OCI-LY3 (cell line): ENCODE data around the gene SLC39A2.

ENCODE experiments used
- H2AFZ ChIP-seq: fragments of 200-600, 300-600 bp; shearing (Covaris generic); 2 replicates; pipeline ENCODE4 v1.6.0; 2014; ENCODE audit warnings: antibody characterized with exemption, low read depth, low read length
- H3K27ac ChIP-seq: fragments of 200-600, 300-600 bp; sonication (generic); 2 replicates; pipeline ENCODE4 v1.5.1; 2014; ENCODE audit warnings: mild to moderate bottlenecking, low read length, moderate library complexity, mixed read lengths
- H3K27me3 ChIP-seq: fragments of 200-600, 300-600 bp; sonication (generic); 2 replicates; pipeline ENCODE4 v1.6.1; 2014; ENCODE audit warnings: low read depth, low read length, mixed read lengths
- H3K36me3 ChIP-seq: fragments of 200-600, 300-600 bp; sonication (generic); replicated peaks from 2 replicates; pipeline ENCODE3; 2014; ENCODE audit warnings: low read depth, low read length, mixed read lengths
- H3K4me1 ChIP-seq: fragments of 300-600, 200-600 bp; sonication (generic); 2 replicates; pipeline ENCODE4 v1.6.1; 2014; ENCODE audit warnings: low read length, mixed read lengths
- H3K4me2 ChIP-seq: fragments of 200-600, 300-600 bp; sonication (generic); 2 replicates; pipeline ENCODE4 v1.6.1; 2014; ENCODE audit warnings: low read length, mixed read lengths
- H3K4me3 ChIP-seq: fragments of 300-600, 200-600 bp; sonication (generic); 2 replicates; pipeline ENCODE4 v1.5.1; 2014; ENCODE audit warnings: antibody characterized with exemption, mild to moderate bottlenecking, low read length, moderate library complexity
- H3K79me2 ChIP-seq: fragments of 300-600, 200-600 bp; shearing (Covaris generic); 2 replicates; pipeline ENCODE4 v1.6.1; 2014; ENCODE audit warnings: mild to moderate bottlenecking, low read length, mixed read lengths
- H3K9ac ChIP-seq: fragments of 300-600, 200-600 bp; shearing (Covaris generic); 2 replicates; pipeline ENCODE4 v1.6.0; 2014; ENCODE audit warnings: mild to moderate bottlenecking, low read length, moderate library complexity
- H3K9me3 ChIP-seq: fragments of 200-600, 300-600 bp; shearing (Covaris generic); 2 replicates; pipeline ENCODE4 v1.6.1; 2014; ENCODE audit warnings: low read length, mixed read lengths; ENCODE audit not compliant: insufficient read depth
- H4K20me1 ChIP-seq: fragments of 200-600, 300-600 bp; sonication (generic); 2 replicates; pipeline ENCODE4 v1.6.1; 2016; ENCODE audit warnings: low read length, mixed read lengths; ENCODE audit not compliant: insufficient read depth
- EZH2phosphoT487 ChIP-seq: fragments of 200-600 bp; shearing (Covaris generic); IDR thresholded peaks from 2 replicates; pipeline ENCODE4 v1.6.1; 2018; ENCODE audit warnings: antibody characterized with exemption, mixed run types, low read depth
- TF ChIP-seq, protein P1 (sequence below): fragments of 200-600, 300-600 bp; sonication (generic); IDR thresholded peaks from 2 replicates; pipeline ENCODE4 v1.5.1; 2014; ENCODE audit warnings: antibody characterized with exemption, low read length, low read depth

Gene SLC39A2

GRCh38 chr14:21033133-21033698 is 34.1 kb downstream of the SLC39A2 start:
- Histone ChIP-seq H3K27me3 (peaks cover 7% of the 10 kb centered on the region), H3K4me3 (no peak overlapping the region), H3K27ac (no peak overlapping the region), H4K20me1 (no peaks in the 10 kb centered on the region), H3K36me3 (no peaks in the 10 kb centered on the region), H2AFZ (no peak overlapping the region), H3K4me2 (no peak overlapping the region), H3K9ac (no peak overlapping the region), H3K9me3 (no peaks in the 10 kb centered on the region), H3K4me1 (no peaks in the 10 kb centered on the region), H3K79me2 (no peaks in the 10 kb centered on the region)
- TF ChIP-seq, protein P1, sequence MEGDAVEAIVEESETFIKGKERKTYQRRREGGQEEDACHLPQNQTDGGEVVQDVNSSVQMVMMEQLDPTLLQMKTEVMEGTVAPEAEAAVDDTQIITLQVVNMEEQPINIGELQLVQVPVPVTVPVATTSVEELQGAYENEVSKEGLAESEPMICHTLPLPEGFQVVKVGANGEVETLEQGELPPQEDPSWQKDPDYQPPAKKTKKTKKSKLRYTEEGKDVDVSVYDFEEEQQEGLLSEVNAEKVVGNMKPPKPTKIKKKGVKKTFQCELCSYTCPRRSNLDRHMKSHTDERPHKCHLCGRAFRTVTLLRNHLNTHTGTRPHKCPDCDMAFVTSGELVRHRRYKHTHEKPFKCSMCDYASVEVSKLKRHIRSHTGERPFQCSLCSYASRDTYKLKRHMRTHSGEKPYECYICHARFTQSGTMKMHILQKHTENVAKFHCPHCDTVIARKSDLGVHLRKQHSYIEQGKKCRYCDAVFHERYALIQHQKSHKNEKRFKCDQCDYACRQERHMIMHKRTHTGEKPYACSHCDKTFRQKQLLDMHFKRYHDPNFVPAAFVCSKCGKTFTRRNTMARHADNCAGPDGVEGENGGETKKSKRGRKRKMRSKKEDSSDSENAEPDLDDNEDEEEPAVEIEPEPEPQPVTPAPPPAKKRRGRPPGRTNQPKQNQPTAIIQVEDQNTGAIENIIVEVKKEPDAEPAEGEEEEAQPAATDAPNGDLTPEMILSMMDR, result no peak
- no peak for TF ChIP-seq EZH2phosphoT487

DNA sequence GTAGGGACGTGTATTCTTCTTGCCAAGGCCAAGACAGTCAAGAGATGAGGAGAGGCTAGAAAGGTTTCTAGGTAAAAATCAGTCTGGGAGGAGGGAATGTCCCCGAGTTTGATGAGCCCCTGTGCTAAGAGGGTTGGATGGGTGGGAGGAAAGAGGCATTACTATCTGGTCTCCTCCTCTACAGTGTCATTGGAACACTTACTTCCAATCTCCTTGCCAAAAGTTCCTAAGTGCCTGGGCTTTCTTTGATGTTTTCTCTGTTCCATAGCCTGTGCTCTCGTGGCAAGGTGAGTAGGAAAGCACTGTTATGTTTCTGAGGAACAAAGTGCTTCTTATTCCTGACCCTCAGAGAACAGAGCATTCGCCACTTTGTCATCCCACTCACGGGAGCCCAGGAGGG is 35.6 kb downstream of the SLC39A2 start, which contains the start of gene RNASE13:
TSS of gene RNASE13 (minus strand) at position 101 of the 400 bp plus-strand sequence. CDS start 519 bp downstream, outside the sequence.
- Histone ChIP-seq H3K4me2 (no peak within 1 kb of the TSS), H3K4me3 (no peak within 1 kb of the TSS), H3K4me1 (no peaks in the 10 kb centered on the region), H3K79me2 (no peaks in the 10 kb centered on the region), H3K9me3 (no peaks in the 10 kb centered on the region), H3K9ac (no peak within 1 kb of the TSS), H4K20me1 (no peaks in the 10 kb centered on the region), H3K36me3 (no peaks in the 10 kb centered on the region), H3K27me3 (peaks cover 7% of the 10 kb centered on the region), H3K27ac (no peak within 1 kb of the TSS), H2AFZ (no peak within 1 kb of the TSS)
- TF ChIP-seq EZH2phosphoT487, result no peak
- TF ChIP-seq, protein P1, result no peak

- no peak for TF ChIP-seq EZH2phosphoT487
- TF ChIP-seq, protein P1, result no peak
- Histone ChIP-seq H3K4me2 (no peak overlapping the region), H3K4me1 (no peaks in the 10 kb centered on the region), H3K4me3 (no peak overlapping the region), H3K36me3 (no peaks in the 10 kb centered on the region), H3K9ac (no peak overlapping the region), H3K27me3 (peaks cover 7% of the 10 kb centered on the region), H3K27ac (no peak overlapping the region), H4K20me1 (no peaks in the 10 kb centered on the region), H3K9me3 (no peaks in the 10 kb centered on the region), H3K79me2 (no peaks in the 10 kb centered on the region), H2AFZ (no peak overlapping the region)
Observed at GRCh38 chr14:21036751-21037150, 37.7 kb downstream of the SLC39A2 start.

- Histone ChIP-seq H3K27ac (no peak overlapping the region), H4K20me1 (no peaks in the 10 kb centered on the region), H3K36me3 (no peaks in the 10 kb centered on the region), H3K79me2 (no peaks in the 10 kb centered on the region), H2AFZ (no peak overlapping the region), H3K9ac (no peak overlapping the region), H3K27me3 (peaks cover 8% of the 10 kb centered on the region), H3K4me3 (no peak overlapping the region), H3K9me3 (no peaks in the 10 kb centered on the region), H3K4me2 (no peak overlapping the region), H3K4me1 (no peaks in the 10 kb centered on the region)
- no peak for TF ChIP-seq EZH2phosphoT487
- TF ChIP-seq, protein P1, result no peak
Observed at GRCh38 chr14:21037156-21037555, 38.1 kb downstream of the SLC39A2 start.
